Spleen (tissue), 3 donors: ENCODE measurements around the gene MRPL18.

Source experiments
- POLR2A ChIP-seq, 3 donors: fragments of 450-650 bp; IDR thresholded peaks; one replicate each; pipeline ENCODE4 v1.5.1; 2017; ENCODE audit warnings: antibody characterized with exemption in 3 of 3, mild to moderate bottlenecking in 1 of 3
- POLR2AphosphoS5 ChIP-seq, 3 donors: sonication (generic); formaldehyde crosslinking; IDR thresholded peaks; one replicate each; pipeline ENCODE4 v1.5.1; 2017; ENCODE audit warnings: antibody characterized with exemption in 3 of 3

DNA sequence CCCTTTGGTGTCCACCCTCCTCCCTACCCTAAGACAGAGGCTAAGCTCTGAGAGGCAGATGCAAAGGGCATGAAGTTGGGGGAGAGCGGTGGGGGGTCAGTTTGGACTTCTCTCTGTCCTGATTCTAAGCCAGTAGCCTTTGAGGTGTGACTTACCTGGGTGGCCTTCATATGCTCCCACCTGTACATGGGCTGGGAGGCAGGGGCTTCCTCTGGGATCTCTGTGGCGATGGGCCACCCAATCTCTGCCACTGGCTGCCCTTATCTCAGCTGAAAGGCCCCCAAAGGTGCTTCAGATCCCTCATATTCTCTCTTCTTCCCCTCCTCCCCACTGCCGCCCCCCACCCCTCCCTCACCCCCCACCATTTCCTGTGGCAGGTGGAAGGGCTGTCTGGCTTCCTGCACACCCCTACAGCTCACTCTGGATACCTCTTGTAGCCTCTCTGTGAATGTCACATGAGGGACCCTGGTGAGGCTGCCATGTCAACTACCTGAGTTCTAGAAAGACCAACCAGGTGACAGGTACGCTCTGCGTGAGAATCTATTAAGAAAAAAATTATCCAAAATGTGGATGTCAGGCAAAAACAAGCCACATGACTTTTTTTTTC lies 43.8 kb downstream of the MRPL18 start:
- TF ChIP-seq POLR2AphosphoS5 (IDR thresholded peaks at IDR 0.05) (no peak), POLR2A (IDR thresholded peaks at IDR 0.05) (no peak)
